ENCODE measurements around the gene BUD23. TPM values are rescaled to one million over a fixed set of nuclear protein-coding genes. Genes with fewer than 3 reads are reported as not detected.

BUD23 gene
- total and polyA plus RNA-seq, 9 of the 15 experiments (the other 6 are each of a cell fraction or from before 2014, with no cell fraction given): 79.5 to 270 (median 150) TPM

DNA sequence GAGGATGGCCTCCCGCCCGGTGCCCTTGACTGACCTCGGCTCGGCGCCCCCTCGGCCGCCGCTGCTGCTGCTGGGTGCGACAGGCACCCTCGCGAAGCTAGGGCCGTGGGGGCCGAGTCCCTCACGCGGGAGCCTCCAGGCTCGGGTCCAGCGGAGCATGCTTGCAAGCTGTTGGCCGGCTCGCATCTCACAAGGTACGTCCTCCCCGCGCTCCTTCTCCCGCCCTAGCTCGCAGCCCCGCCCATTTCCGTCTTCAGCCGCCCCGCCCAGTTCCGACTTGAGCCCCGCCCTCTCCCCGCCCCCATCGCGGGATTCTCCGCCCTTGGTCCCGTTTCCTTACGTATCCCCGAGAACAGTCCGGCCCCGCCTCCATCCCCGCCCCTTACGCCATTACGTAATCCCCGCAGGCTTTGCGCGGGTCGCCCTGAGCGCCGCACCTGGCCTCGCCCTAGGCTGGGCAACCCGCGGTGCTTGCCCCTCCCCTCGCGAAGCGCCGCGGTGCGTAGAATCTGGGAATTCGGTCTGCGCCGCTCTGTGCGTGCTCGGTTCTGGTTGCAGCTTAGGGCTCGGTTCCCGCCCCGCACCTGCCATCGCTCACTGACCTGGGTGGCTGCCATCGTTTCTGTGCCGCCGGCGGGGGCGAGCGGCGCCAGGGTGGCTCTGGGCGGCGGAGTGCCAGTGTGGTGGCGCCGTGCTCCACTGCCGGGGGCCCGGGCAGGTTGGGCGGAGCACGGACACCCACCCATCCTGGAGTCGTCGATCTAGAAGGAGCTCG is 55.4 kb downstream of the BUD23 start, which contains the start of gene ABHD11 (continued):
- TF ChIP-seq, protein P1, sequence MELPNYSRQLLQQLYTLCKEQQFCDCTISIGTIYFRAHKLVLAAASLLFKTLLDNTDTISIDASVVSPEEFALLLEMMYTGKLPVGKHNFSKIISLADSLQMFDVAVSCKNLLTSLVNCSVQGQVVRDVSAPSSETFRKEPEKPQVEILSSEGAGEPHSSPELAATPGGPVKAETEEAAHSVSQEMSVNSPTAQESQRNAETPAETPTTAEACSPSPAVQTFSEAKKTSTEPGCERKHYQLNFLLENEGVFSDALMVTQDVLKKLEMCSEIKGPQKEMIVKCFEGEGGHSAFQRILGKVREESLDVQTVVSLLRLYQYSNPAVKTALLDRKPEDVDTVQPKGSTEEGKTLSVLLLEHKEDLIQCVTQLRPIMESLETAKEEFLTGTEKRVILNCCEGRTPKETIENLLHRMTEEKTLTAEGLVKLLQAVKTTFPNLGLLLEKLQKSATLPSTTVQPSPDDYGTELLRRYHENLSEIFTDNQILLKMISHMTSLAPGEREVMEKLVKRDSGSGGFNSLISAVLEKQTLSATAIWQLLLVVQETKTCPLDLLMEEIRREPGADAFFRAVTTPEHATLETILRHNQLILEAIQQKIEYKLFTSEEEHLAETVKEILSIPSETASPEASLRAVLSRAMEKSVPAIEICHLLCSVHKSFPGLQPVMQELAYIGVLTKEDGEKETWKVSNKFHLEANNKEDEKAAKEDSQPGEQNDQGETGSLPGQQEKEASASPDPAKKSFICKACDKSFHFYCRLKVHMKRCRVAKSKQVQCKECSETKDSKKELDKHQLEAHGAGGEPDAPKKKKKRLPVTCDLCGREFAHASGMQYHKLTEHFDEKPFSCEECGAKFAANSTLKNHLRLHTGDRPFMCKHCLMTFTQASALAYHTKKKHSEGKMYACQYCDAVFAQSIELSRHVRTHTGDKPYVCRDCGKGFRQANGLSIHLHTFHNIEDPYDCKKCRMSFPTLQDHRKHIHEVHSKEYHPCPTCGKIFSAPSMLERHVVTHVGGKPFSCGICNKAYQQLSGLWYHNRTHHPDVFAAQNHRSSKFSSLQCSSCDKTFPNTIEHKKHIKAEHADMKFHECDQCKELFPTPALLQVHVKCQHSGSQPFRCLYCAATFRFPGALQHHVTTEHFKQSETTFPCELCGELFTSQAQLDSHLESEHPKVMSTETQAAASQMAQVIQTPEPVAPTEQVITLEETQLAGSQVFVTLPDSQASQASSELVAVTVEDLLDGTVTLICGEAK (IDR thresholded peaks at IDR 0.05): peak; percentile 5; the same call in 1 of the 2 replicates
- TF ChIP-seq, protein P1 (CRISPR knock-in tag; IDR thresholded peaks at IDR 0.05): no peak
- TF ChIP-seq PRPF4 (IDR thresholded peaks at IDR 0.05; ENCODE audit: insufficient read depth, low read depth, low read length, poor library complexity, severe bottlenecking): no peak
- no peak for TF ChIP-seq ZZZ3 (IDR thresholded peaks at IDR 0.05)
- no peak for TF ChIP-seq NELFE (IDR thresholded peaks at IDR 0.05; ENCODE audit: insufficient read depth, insufficient read length)
- TF ChIP-seq HES1 (IDR thresholded peaks at IDR 0.05; ENCODE audit: low read depth): no peak
- TF ChIP-seq ZKSCAN3 (CRISPR knock-in tag; IDR thresholded peaks at IDR 0.05): no peak
- no peak for TF ChIP-seq RFX5 (IDR thresholded peaks at IDR 0.05; ENCODE audit: low read depth, low read length)
- TF ChIP-seq SRSF3 (IDR thresholded peaks at IDR 0.05; ENCODE audit: insufficient read depth, low read length): no peak
- TF ChIP-seq SOX6 (IDR thresholded peaks at IDR 0.05): peak; percentile 43; the same call in 1 of the 2 replicates
- no peak for TF ChIP-seq CHD1 (IDR thresholded peaks at IDR 0.05; ENCODE audit: low read length)
- peak; percentile 27; the same call in 1 of the 2 replicates for TF ChIP-seq RNF2 (IDR thresholded peaks at IDR 0.05)
- TF ChIP-seq ZNF696 (CRISPR knock-in tag; conservative IDR thresholded peaks at IDR 0.05): no peak
- peak; percentile 34 for TF ChIP-seq SAP30 (IDR thresholded peaks at IDR 0.05; ENCODE audit: borderline replicate concordance, insufficient read depth, low read depth, low read length, poor library complexity, severe bottlenecking)
- peak; percentile 77; the same call in 1 of the 2 replicates for TF ChIP-seq EP400 (IDR thresholded peaks at IDR 0.05)
- TF ChIP-seq TSC22D4 (tag; IDR thresholded peaks at IDR 0.05): no peak
- 0 out of 2 replicates have a peak, but pooled peaks have one; percentile 9 for TF ChIP-seq SREBF1 (IDR thresholded peaks at IDR 0.05; ENCODE audit: borderline replicate concordance, low read depth, low read length)
- no peak for TF ChIP-seq NFE2L1 (tag; IDR thresholded peaks at IDR 0.05; ENCODE audit: borderline replicate concordance, low read depth)
- TF ChIP-seq RBM25 (IDR thresholded peaks at IDR 0.05; ENCODE audit: low read depth, low read length, severe bottlenecking): no peak
